Esophagus squamous epithelium (tissue), 4 donors: ENCODE results near the gene BBS9.

Experiments used
- CTCF ChIP-seq, 6 experiments: fragments of 450-650 bp in 4 of 6; fragments of 200-600 bp in 2 of 6; sonication (generic) in 2 of 6; IDR thresholded peaks; one replicate each; pipeline ENCODE4 v1.5.1; 2016 to 2019; ENCODE audit warnings: antibody characterized with exemption in 6 of 6, mild to moderate bottlenecking in 4 of 6, moderate library complexity in 4 of 6
- POLR2A ChIP-seq, 4 donors: fragments of 450-650 bp; IDR thresholded peaks; one replicate each; pipeline ENCODE4 v1.6.1; 2017; ENCODE audit warnings: antibody characterized with exemption in 4 of 4, mild to moderate bottlenecking in 4 of 4, moderate library complexity in 3 of 4

GRCh38 chr7:33582533-33582932 is 453.2 kb downstream of the BBS9 start:
- TF ChIP-seq CTCF (IDR thresholded peaks at IDR 0.05): no peak
- TF ChIP-seq POLR2A (IDR thresholded peaks at IDR 0.05): no peak
